ENCODE results near the gene ACHE.
"Not testable (repeated sequence)": the region's sequence is repeated elsewhere in the genome, so short reads cannot be mapped to it uniquely, and the experiment has no call there.

Gene ACHE

DNA sequence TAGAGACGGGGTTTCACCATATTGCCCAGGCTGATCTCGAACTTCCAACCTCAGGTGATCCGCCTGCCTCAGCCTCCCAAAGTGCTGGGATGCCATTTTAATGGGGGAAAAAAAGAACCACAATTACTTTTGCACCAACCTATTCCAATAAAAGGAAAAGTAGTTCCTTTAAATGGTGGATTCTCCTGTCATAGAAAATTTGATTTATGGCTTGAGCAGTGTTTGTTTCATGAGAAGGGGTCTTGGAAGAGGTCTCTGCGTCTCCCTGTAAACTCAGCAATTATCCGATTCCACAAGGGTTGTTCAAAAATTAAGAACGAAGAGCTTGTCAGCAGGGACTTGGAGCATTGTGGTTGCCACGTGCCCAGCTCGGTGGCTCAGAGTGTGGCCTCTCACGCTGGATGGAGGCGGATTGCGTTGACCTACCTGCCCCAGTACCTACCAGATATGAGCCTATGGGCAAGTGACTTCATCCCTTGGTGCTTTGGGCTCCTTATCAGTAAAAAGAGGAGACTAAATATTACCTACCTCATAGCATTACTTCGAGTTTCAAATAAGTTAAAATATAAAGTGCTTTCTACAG, 31.3 kb downstream of the ACHE start:
- no peak for DNase-seq

DNA sequence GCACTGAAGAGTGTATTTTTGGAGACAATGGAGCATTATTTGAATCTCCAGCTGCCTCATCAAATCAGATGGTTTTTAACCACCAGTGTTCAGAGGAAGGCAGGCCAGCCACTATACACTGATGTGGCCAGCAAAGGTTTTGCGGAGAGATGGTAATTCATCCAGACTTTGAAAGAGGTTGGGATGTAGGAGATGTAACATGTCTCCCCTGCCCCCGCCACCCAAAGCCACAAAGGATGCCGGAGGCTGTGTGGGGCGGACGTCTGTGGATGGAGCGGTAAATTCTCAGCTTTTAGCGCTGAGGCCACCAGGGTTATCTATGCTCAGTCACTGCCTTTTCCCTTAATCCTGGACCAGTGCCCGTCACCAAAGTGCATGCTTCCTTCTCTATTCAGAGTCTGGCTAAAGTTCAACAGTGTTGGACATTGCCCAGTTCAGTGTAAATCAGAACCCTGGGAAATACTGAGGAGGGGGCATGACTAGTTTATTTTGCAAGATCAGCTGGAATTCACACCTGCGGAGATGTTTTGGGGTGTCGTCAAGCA, 32.2 kb downstream of the ACHE start:
- DNase-seq: peak in 5 of 56 donors; percentile 8 to 51 (median 34)

DNA sequence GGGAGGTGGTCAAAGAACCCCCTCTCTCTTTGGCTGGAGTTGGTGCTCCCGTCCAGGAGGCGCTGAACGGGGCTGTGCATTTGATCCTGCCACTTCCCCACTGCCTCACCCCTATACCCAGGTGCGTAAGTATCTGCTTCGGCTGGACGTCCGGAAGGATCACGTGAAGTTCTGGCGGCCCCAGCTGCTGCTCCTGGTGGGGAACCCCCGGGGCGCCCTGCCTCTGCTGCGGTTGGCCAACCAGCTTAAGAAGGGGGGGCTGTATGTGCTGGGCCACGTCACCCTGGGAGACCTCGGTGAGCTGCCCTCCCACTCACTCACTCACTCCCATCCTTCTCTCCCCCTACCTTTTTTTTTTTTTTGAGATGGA, 34.1 kb downstream of the ACHE start:
- no peak for DNase-seq

DNA sequence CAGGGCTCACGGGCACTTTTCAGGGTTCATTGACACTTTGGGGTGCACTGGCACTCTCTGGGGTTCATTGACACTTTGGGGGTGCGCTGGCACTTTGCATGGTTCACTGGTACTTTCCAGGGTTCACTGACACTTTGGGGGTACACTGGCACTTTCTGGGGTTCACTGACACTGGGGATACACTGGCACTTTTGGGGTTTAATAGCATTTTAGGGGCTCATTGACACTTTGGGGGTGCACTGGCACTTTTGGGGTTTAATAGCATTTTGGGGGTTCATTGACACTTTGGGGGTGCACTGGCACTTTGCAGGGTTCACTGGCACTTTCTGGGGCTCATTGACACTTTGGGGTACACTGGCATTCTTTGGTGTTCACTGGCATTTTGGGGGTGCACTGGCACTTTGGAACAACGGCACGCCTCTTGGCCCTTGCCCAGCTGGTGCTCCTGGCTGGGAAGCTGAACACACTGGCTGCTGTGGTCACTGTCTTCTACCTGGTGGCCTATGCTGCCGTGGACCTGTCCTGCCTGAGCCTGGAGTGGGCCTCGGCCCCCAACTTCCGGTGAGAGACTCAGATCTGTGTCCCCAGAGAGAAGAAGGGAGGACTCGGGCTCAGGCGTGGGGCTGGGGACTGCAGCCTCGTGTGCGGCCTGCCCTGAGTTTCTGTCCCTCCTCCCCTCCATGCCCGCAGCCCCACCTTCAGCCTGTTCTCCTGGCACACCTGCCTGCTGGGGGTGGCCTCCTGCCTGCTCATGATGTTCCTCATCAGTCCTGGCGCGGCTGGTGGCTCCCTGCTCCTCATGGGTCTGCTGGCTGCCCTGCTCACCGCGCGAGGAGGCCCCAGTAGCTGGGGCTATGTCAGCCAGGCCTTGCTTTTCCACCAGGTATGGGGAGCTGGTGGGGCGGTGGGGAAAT, 34.7 kb downstream of the ACHE start:
- no peak for DNase-seq

DNA sequence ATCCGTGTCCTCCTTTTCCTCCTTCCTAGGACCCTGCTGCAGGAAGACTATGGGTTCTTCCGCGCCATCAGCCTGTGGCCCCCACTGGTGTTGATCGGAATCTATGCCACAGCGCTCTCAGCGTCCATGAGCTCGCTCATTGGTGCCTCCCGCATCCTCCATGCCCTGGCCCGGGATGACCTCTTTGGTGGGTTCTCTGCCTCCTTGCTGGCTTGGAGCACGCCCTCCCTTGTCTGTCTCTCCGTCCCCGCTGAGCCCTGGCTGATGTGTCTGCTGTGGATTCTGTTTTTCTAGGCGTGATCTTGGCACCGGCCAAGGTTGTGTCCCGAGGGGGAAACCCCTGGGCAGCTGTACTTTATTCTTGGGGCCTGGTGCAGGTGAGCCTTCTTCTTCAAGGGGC, 35.8 kb downstream of the ACHE start:
- DNase-seq: no peak

DNA sequence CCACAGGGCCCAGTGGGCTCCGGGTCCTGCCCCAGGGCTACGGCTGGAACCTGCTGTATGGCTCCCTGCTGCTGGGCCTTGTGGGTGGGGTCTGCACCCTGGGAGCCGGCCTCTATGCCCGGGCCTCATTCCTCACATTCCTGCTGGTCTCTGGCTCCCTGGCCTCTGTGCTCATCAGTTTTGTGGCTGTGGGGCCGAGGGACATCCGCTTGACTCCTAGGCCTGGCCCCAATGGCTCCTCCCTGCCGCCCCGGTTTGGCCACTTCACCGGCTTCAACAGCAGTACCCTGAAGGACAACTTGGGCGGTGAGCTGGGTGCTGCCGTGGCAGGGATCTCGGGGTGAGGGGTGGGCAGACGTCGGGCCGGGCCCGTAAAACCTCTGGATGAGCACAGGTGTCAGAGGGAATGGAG, 38.8 kb downstream of the ACHE start:
- no peak for DNase-seq

DNA sequence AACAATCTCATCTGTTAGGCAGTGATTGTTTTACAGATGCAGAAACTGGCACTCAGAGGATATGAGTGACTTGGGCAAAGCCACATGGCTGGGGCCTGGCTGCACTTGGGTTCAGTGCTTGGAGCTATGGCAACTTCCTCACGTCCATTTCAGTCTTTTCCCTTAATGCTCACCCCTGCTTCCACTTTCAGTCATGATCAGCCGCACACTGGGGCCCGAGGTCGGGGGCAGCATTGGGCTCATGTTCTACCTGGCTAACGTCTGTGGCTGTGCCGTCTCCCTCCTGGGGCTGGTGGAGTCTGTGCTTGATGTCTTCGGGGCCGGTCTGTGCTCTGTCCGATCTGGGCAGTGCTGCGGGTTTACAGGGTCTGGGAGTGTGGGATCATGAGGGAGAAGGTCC, 40.2 kb downstream of the ACHE start:
- no peak for DNase-seq

DNA sequence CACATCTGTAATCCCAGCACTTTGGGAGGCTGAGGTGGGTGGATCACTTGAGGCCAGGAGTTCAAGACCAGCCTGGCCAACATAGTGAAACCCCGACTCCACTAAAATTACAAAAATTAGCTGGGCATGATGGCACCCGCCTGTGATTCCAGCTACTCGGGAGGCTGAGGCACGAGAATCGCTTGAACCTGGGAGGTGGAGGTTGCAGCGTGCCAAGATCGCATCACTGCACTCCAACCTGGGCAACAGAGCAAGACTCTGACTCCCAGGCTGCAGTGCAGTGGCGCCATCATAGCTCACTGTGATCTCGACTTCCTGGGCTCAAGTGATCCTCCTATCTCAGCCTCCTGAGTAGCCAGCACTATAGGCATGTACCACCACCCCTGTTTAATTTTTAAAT, 40.8 kb downstream of the ACHE start:
- DNase-seq: not testable (repeated sequence)

DNA sequence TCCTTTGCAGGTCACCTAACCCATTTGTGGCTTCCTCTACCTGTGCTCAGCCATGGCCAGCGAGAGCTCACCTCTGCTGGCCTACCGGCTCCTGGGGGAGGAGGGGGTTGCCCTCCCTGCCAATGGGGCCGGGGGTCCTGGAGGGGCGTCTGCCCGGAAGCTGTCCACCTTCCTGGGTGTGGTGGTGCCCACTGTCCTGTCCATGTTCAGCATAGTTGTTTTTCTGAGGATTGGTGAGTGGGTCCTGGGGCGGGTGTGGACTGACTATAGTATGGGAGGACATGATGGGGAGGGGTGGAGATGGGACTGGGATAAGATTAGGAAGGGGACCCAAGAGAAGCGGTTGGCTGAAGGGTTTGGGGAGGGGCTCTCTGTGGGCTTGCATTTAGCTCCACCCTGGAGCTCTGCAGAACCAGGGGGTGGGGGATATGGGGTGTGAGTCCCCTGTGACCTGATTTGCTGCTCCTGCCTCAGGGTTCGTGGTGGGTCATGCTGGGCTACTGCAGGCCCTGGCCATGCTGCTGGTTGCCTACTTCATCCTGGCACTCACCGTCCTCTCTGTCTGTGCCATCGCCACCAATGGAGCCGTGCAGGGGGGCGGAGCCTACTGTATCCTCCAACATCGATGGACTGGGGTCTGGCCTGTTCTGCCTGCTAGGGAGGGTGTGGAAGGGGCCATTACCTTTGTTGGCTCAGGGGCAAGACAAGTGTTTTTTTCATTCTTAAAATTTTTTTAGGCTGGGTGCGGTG, 41.4 kb downstream of the ACHE start:
- no peak for DNase-seq

DNA sequence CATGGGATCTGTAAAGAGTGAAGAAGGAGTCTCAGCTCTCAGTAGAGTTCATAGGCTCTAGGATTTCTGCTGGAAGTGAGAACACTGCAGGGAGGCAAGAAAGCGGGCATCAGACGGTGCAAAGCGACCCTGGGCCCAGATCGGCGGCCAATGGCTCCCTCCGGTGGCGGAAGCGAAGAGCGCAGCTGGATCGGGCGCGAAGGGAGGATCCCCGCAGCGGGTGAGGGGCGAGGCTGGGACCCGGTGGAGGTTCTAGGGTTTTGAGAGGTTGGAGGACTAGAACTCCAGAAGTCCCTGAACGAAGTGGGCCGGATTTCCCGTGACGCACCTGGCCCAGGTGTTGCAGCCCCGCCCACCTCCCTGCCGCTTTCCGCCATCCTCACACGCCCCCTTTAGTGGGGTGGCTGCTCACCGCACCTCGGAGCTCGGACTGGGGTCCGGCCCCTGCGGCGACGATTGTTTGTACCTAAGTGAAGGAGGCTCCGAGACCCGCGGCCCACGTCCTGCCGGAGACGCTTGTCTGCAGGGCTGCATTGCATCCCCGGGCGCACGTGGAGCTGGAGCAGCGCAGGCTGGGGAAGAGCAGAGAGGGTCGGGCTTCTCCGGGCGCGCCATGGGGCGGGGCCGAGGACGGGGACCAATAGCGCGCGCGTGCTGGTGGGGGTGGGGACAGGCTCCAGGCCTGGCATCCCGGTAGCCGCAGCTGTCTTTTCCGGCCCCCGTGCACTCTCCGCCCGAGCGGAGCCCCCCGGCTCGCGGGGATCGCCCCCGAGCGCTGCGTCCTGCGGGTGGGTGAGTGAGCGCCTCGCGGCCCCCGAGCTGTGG, 43.4 kb downstream of the ACHE start, which contains the start of gene SLC12A9:
TSS of gene SLC12A9 (plus strand) at position 666 of the 825 bp plus-strand sequence. CDS start 1,485 bp downstream, outside the sequence.
- peak in 55 of 56 donors; percentile 42 to 92 (median 81) for DNase-seq

DNA sequence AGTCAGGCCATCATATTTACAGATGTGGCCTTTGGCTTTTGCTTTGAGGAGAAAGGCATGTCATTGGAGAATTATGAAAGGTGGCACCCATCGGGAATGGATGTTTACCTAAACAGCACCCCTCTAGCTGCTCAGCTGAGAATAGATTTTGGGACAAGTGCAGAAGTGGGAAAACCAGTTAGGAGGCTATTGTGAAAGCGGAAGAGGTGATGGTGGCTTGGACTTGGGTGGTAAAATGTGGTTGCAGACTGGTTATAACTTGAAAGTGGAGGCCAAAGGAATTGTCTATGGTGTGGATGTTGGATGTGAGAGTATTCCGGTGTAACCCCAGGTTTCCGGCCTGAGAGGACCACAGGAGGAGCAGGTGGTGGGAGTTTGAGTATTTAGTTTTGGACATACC, 48.3 kb downstream of the ACHE start:
- no peak for DNase-seq

DNA sequence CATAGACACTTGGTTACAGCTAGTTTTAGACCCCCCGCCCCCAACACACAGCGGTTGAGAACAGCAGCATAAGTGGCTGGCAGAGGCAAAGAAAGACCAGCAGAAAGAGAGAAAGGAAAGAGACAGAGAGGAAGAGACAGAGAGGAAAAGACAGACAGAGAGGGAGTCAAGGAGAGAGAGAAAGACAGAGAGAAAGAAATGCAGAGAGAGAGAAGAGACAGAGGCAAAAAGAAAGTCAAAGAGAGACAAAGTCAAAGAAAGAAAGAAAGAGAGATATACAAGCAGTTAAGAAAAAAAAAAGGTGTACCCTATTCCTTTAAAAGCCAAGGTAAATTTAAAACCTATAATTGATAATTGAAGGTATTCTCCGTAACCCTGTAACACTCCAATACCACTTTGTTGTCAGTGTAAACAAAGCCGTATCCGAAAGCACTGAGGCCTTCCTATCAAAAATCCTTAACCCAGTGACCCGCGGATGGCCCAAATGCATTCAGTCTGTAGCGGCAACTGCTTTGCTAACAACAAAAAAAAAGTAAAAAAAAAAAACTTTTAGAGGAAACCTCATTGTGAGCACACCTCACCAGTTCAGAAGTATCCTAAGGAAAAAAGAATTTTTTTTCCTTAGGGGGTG, 55.1 kb downstream of the ACHE start:
- DNase-seq: no peak

All from nucleus accumbens (tissue), 56 donors.